ENCODE results near the gene NOTCH1.
A peak's percentile ranks its signal among the peaks of the same experiment; 100 is the strongest.
"Not testable (repeated sequence)": the region's sequence is repeated elsewhere in the genome, so short reads cannot be mapped to it uniquely, and the experiment has no call there.

NOTCH1 gene

GRCh38 chr9:136545965-136546696 lies at the start of gene NOTCH1:
Gene NOTCH1, minus strand, starts transcription at chr9:136546048. Its CDS starts 262 bp downstream, at chr9:136545786.
- DNase-seq = peak; percentile 52

- no peak for DNase-seq
Observed at GRCh38 chr9:136594492-136594891, 48.6 kb upstream of the NOTCH1 start.

GRCh38 chr9:136593581-136593980 lies 47.7 kb upstream of the NOTCH1 start:
- DNase-seq = no peak

- no peak for DNase-seq
Observed at GRCh38 chr9:136592666-136593065, 46.8 kb upstream of the NOTCH1 start.

GRCh38 chr9:136590821-136591752 lies 45.2 kb upstream of the NOTCH1 start:
- DNase-seq = peak in 1 of 2 experiments; percentile 35

GRCh38 chr9:136589766-136590763 lies 44.2 kb upstream of the NOTCH1 start:
- DNase-seq = no peak

- no peak for DNase-seq
Observed at GRCh38 chr9:136588663-136589464, 43.0 kb upstream of the NOTCH1 start.

GRCh38 chr9:136587944-136588662 lies 42.3 kb upstream of the NOTCH1 start:
- no peak for DNase-seq

- DNase-seq = peak in 1 of 2 experiments; percentile 56
Observed at GRCh38 chr9:136587145-136587943, 41.5 kb upstream of the NOTCH1 start.

- no peak for DNase-seq
Observed at GRCh38 chr9:136586391-136586953, 40.6 kb upstream of the NOTCH1 start.

GRCh38 chr9:136585531-136586120 lies 39.8 kb upstream of the NOTCH1 start:
- DNase-seq = no peak

GRCh38 chr9:136584934-136585333 lies 39.1 kb upstream of the NOTCH1 start:
- no peak for DNase-seq

GRCh38 chr9:136584401-136584932 lies 38.6 kb upstream of the NOTCH1 start:
- DNase-seq = no peak

GRCh38 chr9:136582977-136583735 lies 37.3 kb upstream of the NOTCH1 start:
- no peak for DNase-seq

GRCh38 chr9:136581614-136582447 lies 36.0 kb upstream of the NOTCH1 start:
- DNase-seq = no peak

- not testable (repeated sequence) for DNase-seq
Observed at GRCh38 chr9:136579650-136580219, 33.9 kb upstream of the NOTCH1 start.

Measured in NCI-H524 (cell line).